ENCODE measurements around the gene GNGT1.
"Not testable (repeated sequence)": the region's sequence is repeated elsewhere in the genome, so short reads cannot be mapped to it uniquely, and the experiment has no call there.

- not testable (repeated sequence) for TF ChIP-seq CTCF, POLR2A (IDR thresholded peaks at IDR 0.05)
Observed at GRCh38 chr7:93911242-93911641, 4.9 kb downstream of the GNGT1 start.
